Measurements from ENCODE around the gene APOBR.
"Not testable (repeated sequence)": the region's sequence is repeated elsewhere in the genome, so short reads cannot be mapped to it uniquely, and the experiment has no call there.

The APOBR gene

GRCh38 chr16:28495795-28496749 is 1.6 kb downstream of the APOBR start:
- peak; percentile 10 for DNase-seq (ENCODE audit: low spot score)
- in situ Hi-C loops (cut with MboI; ENCODE audit: low pct_unique_long_range_greater_than_20kb, low sequenced_read_pairs, unreplicated experiment): no loop called here
- TF ChIP-seq CTCF (IDR thresholded peaks at IDR 0.05; ENCODE audit: extremely low read depth, insufficient read depth, missing control alignments): no peak

- in situ Hi-C loops (cut with MboI; ENCODE audit: low pct_unique_long_range_greater_than_20kb, low sequenced_read_pairs, unreplicated experiment): no loop called here
- no peak for DNase-seq (ENCODE audit: low spot score)
- no peak for TF ChIP-seq CTCF (IDR thresholded peaks at IDR 0.05; ENCODE audit: extremely low read depth, insufficient read depth, missing control alignments)
Observed at GRCh38 chr16:28496844-28497243, 2.4 kb downstream of the APOBR start.

GRCh38 chr16:28497386-28497785 is 2.9 kb downstream of the APOBR start:
- in situ Hi-C loops (cut with MboI; ENCODE audit: low pct_unique_long_range_greater_than_20kb, low sequenced_read_pairs, unreplicated experiment): no loop called here
- TF ChIP-seq CTCF (IDR thresholded peaks at IDR 0.05; ENCODE audit: extremely low read depth, insufficient read depth, missing control alignments): no peak
- DNase-seq (ENCODE audit: low spot score): peak; percentile 12

GRCh38 chr16:28497861-28498599 is 3.6 kb downstream of the APOBR start:
- DNase-seq (ENCODE audit: low spot score): peak; percentile 9
- in situ Hi-C loops (cut with MboI; ENCODE audit: low pct_unique_long_range_greater_than_20kb, low sequenced_read_pairs, unreplicated experiment): no loop called here
- TF ChIP-seq CTCF (IDR thresholded peaks at IDR 0.05; ENCODE audit: extremely low read depth, insufficient read depth, missing control alignments): no peak

- no peak for TF ChIP-seq CTCF (IDR thresholded peaks at IDR 0.05; ENCODE audit: extremely low read depth, insufficient read depth, missing control alignments)
- in situ Hi-C loops (cut with MboI; ENCODE audit: low pct_unique_long_range_greater_than_20kb, low sequenced_read_pairs, unreplicated experiment): no loop called here
Observed at GRCh38 chr16:28498666-28499381, 4.4 kb downstream of the APOBR start.

GRCh38 chr16:28499854-28500253 is 5.4 kb downstream of the APOBR start:
- in situ Hi-C loops (cut with MboI; ENCODE audit: low pct_unique_long_range_greater_than_20kb, low sequenced_read_pairs, unreplicated experiment): no loop called here
- TF ChIP-seq CTCF (IDR thresholded peaks at IDR 0.05; ENCODE audit: extremely low read depth, insufficient read depth, missing control alignments): no peak
- DNase-seq (ENCODE audit: low spot score): no peak

More at GRCh38 chr16:28498666-28499381, 4.4 kb downstream of the APOBR start:
- DNase-seq (ENCODE audit: low spot score): no peak

GRCh38 chr16:28500476-28501180 is 6.2 kb downstream of the APOBR start:
- in situ Hi-C loops (cut with MboI; ENCODE audit: low pct_unique_long_range_greater_than_20kb, low sequenced_read_pairs, unreplicated experiment); DNase-seq (ENCODE audit: low spot score): not testable (repeated sequence)
